GM15510 (cell line): ENCODE measurements around the gene C19orf67.

ENCODE experiments used
- POLR2A ChIP-seq: IDR thresholded peaks from 3 replicates; pipeline ENCODE4 v1.6.1; 2011; ENCODE audit warnings: borderline replicate concordance; ENCODE audit not compliant: insufficient read length; ENCODE audit errors: extremely low read depth

C19orf67 gene

GRCh38 chr19:14085309-14085995, at the start of gene C19orf67:
Gene C19orf67 (minus strand): TSS chr19:14085783. CDS start chr19:14085627, 156 bp downstream.
- TF ChIP-seq POLR2A: no peak

GRCh38 chr19:14135355-14135754, 49.8 kb upstream of the C19orf67 start:
- TF ChIP-seq POLR2A: no peak

GRCh38 chr19:14127929-14128509, 42.4 kb upstream of the C19orf67 start:
- no peak for TF ChIP-seq POLR2A

- TF ChIP-seq POLR2A: no peak
Measured at GRCh38 chr19:14127176-14127575, 41.6 kb upstream of the C19orf67 start.

- TF ChIP-seq POLR2A: no peak
Measured at GRCh38 chr19:14122924-14123323, 37.3 kb upstream of the C19orf67 start.

GRCh38 chr19:14120497-14120780, 34.9 kb upstream of the C19orf67 start:
- no peak for TF ChIP-seq POLR2A

- TF ChIP-seq POLR2A: no peak
Measured at GRCh38 chr19:14119644-14120496, 34.3 kb upstream of the C19orf67 start.

GRCh38 chr19:14119146-14119545, 33.6 kb upstream of the C19orf67 start:
- TF ChIP-seq POLR2A: no peak

- no peak for TF ChIP-seq POLR2A
Measured at GRCh38 chr19:14118165-14119051, 32.8 kb upstream of the C19orf67 start.

GRCh38 chr19:14117668-14118164, 32.1 kb upstream of the C19orf67 start, which contains the start of gene PRKACA:
Gene PRKACA (minus strand): TSS chr19:14117762. CDS start chr19:14117547, 215 bp downstream.
- no peak for TF ChIP-seq POLR2A

GRCh38 chr19:14116918-14117578, 31.5 kb upstream of the C19orf67 start:
- TF ChIP-seq POLR2A: no peak

GRCh38 chr19:14116525-14116917, 30.9 kb upstream of the C19orf67 start:
- TF ChIP-seq POLR2A: no peak

GRCh38 chr19:14115756-14116155, 30.2 kb upstream of the C19orf67 start:
- no peak for TF ChIP-seq POLR2A

- no peak for TF ChIP-seq POLR2A
Measured at GRCh38 chr19:14114854-14115253, 29.3 kb upstream of the C19orf67 start.

GRCh38 chr19:14114439-14114838, 28.9 kb upstream of the C19orf67 start:
- no peak for TF ChIP-seq POLR2A
